GM21390 (cell line): Measurements from ENCODE around the gene CHMP2A.

Source experiments
- ATAC-seq: cut with Tn5 transposase; IDR thresholded peaks from one replicate; pipeline ENCODE4 v1.9.1; 2021; ENCODE audit not compliant: unreplicated experiment

The CHMP2A gene

DNA sequence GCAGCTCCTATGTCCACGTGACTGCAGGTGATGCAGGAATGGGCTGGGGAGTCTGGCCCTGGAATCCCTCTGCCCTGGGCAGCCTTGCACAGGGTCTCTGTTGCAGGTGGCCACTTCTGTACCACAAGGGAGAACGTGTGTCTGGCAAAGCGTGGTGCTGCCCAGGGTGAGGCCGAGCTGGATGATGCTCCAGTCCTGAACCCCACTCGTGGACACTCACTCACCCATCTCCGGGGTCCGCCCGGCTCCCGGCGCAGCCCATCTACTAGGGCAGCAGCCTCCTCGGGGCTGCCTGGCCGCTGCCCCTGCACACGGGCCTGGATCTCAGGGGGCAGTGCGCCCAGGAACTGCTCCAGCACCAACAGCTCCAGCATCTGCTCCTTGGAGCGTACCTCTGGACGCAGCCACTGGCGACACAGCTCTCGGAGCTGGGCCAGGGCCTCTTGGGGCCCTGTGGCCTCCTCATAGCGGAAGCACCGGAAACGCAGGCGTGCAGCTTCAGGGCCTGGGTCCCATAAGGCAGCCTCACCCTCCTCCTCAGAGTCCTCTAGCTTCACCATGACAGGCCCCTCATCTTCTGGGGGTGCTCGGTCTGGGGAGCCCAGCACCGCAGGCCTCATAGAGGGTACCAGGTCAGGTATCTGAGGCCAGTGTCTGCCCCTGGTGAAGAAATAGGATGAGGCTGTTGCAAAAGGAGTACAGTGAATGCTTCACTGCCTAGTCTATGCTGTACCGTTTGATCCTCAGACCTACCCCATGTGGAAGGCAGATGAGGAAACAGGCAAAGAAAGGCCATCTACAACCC, 16.1 kb upstream of the CHMP2A start:
- no peak for ATAC-seq

DNA sequence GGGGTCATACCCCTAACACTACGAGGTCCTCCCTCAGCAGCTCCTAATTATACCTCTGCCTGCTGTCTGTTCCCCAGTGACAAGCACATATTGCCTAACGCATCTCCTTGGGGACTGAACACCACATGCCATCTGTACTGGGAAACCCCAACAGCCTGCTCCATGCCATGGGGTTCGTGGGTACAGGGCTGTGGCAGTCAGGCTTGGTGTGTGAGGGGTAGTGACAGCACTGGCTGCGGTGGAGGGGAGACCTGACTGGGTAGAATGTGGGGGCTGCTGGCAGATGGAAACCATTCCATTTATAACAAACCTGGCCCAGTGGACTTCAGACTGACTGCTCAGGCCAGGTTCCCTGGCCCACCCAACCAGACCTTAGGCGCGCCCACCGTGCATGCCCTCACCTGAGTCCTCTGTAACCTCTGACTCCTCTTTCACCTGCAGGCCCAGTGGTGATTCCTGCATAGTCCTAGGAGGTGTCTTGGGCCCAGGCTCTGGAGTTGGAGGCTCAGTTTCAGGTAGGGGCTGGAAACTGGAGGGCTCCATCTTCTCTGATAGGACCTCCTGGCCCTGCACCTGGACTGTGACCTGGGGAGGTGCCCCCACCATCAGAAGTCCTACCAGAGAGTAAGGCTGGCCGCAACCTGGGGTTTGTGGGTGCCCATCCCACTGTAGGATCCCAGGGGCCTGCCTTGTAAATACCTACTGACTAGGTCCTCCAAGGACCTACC, 15.2 kb upstream of the CHMP2A start:
- ATAC-seq: no peak

DNA sequence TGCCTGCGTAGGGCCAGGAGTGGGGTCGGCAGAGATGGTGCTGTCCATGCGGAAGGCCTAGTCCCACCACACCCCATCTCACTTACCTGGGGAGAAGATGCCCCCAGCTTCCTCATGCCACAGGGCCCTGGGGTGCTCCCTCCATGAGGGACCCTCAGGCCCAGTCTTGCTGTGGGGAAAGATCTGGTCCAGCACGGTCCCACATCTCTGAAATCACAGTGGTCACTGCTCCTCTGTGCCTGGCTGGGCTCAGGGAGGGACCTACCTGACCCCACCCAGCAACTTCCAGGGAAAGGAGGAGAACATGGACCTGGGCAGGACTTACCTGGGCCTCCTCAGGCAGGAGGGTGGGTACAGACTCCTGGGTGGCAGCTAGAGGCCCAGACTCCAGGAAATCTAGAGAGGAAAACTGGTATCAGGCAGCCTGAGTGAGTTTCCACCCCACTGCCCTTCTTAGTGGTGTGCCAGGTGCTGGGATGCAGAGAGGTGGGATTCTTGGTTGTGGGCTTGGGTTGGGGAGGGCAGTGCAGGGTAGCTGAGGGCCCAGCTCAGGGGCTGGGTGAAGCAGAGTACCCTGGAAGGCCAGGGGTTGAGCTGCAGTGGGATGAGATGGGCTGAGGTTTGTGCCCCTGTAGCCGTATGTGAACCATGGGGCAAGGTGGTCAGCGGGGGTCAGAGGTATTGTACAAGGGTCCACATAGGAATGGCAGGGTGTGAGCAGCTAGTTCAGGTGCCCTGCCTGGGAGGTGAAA, 14.5 kb upstream of the CHMP2A start:
- no peak for ATAC-seq

DNA sequence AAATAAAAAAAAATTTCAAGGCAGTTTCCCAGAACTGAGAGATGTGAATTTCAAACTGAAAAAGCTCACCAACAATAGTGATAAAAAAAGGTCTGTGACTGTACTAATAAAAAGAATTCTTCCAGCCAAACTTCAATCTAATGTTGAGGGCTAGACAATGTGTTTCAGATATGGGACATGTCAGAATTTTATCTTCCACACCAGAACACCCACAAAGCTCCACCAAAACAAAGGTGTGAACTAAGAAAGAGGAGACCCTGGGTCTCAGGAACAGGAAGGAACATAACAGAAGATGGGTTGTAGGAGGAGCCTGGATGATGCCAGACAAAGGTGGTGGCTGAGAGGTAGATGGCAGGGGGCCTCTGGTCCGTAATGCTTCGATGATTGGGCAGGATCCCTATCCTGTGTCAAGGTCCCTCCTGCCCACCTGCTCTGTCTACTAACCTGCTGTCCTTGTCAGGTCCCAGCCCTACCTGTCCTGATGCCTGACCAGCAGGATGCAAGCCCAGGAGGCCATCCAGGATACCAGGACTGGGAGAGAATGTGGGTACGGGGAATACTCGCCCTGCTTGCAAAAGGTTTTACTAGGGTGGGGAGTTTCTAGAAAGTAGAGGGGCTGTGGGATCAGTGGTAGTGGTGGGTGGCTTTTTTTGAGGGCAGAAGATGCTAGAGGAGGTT, 13.7 kb upstream of the CHMP2A start:
- ATAC-seq: no peak

DNA sequence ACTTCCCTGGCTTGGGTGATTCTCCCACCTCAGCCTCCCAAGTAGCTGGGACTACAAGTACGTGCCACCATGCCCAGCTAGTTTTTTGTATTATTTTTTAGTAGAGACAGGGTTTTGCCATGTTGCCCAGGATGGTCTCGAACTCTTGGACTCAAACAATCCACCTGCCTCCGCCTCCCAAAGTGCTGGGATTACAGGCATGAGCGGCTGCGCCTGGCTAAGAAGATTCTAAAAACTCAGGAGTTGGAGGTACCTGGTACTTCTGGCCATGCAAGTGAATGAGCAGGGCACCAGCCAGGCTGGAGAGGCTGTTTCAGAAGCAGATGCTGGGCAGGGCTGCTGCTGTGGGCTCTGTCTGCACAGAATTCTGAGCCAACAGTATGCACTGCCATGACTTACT, 12.1 kb upstream of the CHMP2A start:
- no peak for ATAC-seq

DNA sequence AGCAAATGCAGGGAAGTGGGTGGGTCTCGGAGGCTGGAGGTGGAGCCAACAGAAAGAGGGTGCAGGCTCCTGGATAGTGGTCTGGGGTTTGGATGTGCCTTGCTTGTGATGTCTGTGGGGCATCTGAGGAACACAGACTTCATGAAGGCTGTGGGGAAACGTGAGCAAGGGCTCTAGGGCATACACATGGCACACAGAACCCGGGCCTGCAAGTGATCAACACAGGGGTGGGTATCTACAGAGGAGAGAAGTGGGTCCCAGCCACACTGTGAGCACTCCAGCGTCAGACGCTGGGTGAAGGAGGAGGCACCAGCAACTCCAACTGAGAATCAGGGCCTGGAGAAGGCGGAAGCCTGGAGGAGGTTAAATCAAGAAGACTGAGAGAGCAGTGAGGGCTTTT, 8.9 kb upstream of the CHMP2A start:
- ATAC-seq: no peak

DNA sequence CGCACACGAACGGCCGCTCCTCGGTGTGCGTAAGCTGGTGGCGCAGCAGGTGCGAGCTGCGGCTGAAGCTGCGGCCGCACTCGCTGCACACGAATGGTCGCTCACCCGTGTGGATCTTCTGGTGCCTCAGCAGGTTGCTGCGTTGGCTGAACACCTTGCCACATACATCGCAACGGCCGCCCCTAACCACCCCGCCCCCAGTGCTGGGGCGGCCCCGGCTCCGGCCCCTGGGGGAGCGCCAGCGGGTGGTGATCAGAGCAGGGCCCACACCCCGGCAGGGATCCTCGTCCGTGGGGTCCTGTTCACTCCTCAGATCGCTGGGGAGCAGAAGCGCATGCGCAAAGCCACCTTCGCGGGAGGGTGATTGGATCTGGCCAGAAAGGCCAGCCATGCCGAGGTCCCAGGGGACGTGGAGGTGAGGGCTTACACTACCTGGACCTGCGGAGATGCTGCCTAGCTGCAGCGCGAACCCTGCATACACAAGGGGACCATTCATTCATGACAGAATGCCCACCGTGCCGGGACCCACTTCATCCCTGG, 8.2 kb upstream of the CHMP2A start:
- no peak for ATAC-seq

GRCh38 chr19:58562122-58563033, 7.5 kb upstream of the CHMP2A start:
- ATAC-seq: no peak

- no peak for ATAC-seq
Measured at GRCh38 chr19:58561373-58562121, 6.6 kb upstream of the CHMP2A start.

GRCh38 chr19:58560921-58561320, 6.0 kb upstream of the CHMP2A start:
- ATAC-seq: no peak

DNA sequence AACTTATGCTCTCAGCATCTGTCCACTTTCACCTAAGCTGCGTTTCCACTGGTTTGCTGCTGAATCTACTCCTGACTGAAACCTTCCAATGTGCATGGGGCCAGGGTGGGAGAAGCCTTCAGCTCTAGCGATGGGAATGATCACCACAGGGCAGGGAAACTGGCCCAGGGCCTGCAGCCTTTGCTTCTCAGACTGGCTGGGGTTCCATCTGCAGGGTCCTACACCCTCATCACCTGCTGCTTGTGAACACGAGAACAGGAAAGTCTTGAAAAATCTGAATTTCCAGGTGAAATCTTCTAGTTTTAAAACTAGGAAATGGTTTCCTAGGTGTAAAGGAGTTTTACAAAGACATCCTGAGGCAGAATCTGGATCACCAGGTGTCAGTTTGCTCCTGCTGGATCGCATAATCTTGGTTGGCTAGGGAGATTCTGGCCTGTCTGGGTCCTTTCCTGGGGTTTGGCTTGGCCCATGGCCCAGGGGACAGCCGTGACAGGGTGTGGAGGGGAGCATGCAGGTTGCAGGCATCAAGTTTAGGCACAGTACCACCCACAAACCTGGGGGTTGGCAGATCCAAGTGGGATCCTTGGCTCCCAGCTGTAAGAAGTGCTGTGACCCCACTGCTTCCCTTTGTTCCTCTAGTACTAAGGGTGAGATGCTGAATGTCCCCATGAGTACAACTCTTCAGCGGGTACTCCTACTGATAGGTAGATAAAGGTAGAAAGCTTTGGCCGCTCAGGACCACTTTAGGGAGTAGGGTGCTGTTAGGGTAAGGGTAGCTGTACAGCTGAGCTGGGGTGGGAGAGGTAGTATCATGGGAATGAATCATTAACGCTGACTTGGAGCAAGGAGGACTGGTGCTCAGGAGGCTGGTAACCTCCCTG, 5.3 kb upstream of the CHMP2A start:
- ATAC-seq: no peak

GRCh38 chr19:58559275-58560006, 4.5 kb upstream of the CHMP2A start:
- no peak for ATAC-seq

GRCh38 chr19:58558623-58559274, 3.8 kb upstream of the CHMP2A start:
- peak; percentile 51 for ATAC-seq

DNA sequence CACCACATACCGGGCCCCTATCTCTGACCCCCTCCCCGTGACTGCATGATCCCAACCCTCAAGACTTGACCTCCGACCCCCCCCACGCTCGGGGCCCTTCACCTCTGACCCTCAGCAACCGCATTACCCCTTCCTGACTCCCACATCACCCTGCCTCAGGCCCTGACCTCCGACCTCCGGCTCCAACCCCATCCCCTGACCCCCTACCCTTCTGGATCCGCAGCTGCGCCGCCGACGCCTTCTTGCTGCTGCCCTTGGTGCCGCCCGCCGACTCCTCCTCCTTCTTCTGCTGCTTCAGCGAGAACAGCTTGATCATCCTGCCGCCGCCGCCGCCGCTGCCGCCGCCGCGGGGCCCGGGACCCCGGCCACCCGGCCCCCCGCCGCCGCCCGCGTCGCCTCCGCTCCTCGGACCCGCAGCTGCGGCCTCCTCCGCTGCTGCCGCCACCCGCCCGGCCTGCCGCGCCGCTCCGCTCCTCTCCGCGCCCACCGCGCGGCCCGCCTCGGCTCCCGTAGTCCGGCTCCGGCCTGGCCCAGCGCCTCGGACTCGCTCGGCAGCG, 3.2 kb upstream of the CHMP2A start, which contains the start of gene UBE2M:
UBE2M (minus strand) TSS at position 546 of the 557 bp plus-strand sequence; CDS start at position 316, 230 bp downstream.
- no peak for ATAC-seq

DNA sequence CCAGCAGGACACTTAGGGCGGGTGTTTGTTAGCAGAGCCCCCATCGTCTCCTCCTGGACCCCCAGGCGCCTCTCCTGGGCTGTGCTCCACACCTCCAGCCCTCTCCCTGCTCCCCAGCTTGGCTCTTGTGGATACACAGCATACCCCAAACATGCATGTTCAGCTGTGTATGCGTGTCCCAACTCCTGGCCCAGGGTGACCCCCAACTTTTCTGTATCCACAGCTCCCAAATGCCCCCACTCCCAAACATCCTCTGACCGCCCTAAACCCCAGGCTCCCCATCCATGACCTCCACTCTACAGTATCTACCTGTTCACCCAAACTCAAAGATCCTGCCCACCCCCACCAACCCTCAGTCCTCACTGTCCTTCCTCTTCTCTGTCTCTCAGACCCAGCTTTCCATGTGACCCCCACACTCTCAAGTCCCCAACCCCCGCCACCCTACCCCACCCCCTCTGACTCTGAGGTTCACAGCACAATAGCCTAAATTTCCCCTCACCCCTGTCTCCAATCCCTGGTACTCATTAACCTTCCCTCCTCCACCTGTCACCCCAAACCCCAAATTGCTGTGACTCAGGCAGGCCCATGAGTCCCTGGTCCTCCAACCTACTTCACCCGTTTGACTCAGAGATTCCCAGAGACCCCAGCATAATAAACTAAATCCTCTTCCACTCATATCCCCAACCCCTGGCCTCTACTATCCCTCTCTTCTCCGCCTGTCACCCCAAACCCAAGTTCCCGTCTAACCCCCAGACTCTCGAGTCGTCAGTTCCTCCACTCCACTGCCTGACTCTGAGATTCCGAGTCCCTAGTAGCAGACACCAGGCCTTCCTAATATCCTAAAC, 2.5 kb upstream of the CHMP2A start:
- ATAC-seq: no peak
